ENCODE results near the gene PPP1R3E. TPM values are rescaled to one million over a fixed set of nuclear protein-coding genes. Genes with fewer than 3 reads are reported as not detected.
"Not testable (repeated sequence)": the region's sequence is repeated elsewhere in the genome, so short reads cannot be mapped to it uniquely, and the experiment has no call there.

PPP1R3E gene
- total and polyA plus RNA-seq, 2 of the 13 experiments (the other 11 are each of a cell fraction or from before 2014, with no cell fraction given), result 16.5 to 26.5 TPM

- H3K79me2 ChIP-seq (ENCODE audit: insufficient read depth, low read length); H3K9ac ChIP-seq (ENCODE audit: insufficient read depth, low read depth, low read length); CTCF ChIA-PET (ENCODE audit: low intra/inter-chr PET ratio, low total read pairs); H4K20me1 ChIP-seq (ENCODE audit: insufficient read depth, low read length); BruUV-seq (replicated peaks); intact Hi-C loops (cut with micrococcal nuclease; ENCODE audit: unreplicated experiment); DNase-seq (ENCODE audit: low spot score); H3K4me3 ChIP-seq (replicated peaks in 1 of 3; ENCODE audit: insufficient read depth in 1 of 3, low read depth in 2 of 3, low read length in 3 of 3); H3K9me3 ChIP-seq (ENCODE audit: low read length); H2AFZ ChIP-seq (ENCODE audit: low read length); H3K27me3 ChIP-seq (ENCODE audit: control insufficient read depth in 1 of 2, insufficient read depth in 2 of 2, low read length in 2 of 2); H3K36me3 ChIP-seq (replicated peaks in 1 of 2; ENCODE audit: control insufficient read depth in 1 of 2, insufficient read depth in 2 of 2, low read length in 2 of 2); POLR2A ChIA-PET; H3K27ac ChIP-seq (ENCODE audit: extremely low read length, insufficient read depth, low read length); H3K4me1 ChIP-seq (ENCODE audit: insufficient read depth, low read length); H3K4me2 ChIP-seq (ENCODE audit: low read depth, low read length); FAIRE-seq; ATAC-seq; TF ChIP-seq LCORL (CRISPR knock-in tag; IDR thresholded peaks at IDR 0.05): not testable (repeated sequence)
- WGBS (ENCODE audit: low lambda C conversion rate), result 44% methylated on average over 8 of the region's 8 CpGs
- 0 out of 2 replicates have a peak, but pooled peaks have one; percentile 36 for TF ChIP-seq LCORL (IDR thresholded peaks at IDR 0.05)
- in situ Hi-C loops (cut with HindIII; ENCODE audit: extremely low pct_ligation_motif_present, low pct_unique_long_range_greater_than_20kb), result loop anchor here (5.0 kb wide), 2 partner anchors 36 to 116 kb away; partner anchors contain the start of gene CMTM5
Observed at GRCh38 chr14:23260849-23261248, 41.8 kb downstream of the PPP1R3E start.

- Histone ChIP-seq H3K9me3 (ENCODE audit: low read length) (no peaks in the 10 kb centered on the region), H3K4me3 (replicated peaks in 1 of 3; ENCODE audit: insufficient read depth in 1 of 3, low read depth in 2 of 3, low read length in 3 of 3) (no peak overlapping the region), H3K4me2 (ENCODE audit: low read depth, low read length) (no peak overlapping the region), H4K20me1 (ENCODE audit: insufficient read depth, low read length) (no peaks in the 10 kb centered on the region), H3K36me3 (replicated peaks in 1 of 2; ENCODE audit: control insufficient read depth in 1 of 2, insufficient read depth in 2 of 2, low read length in 2 of 2) (no peaks in the 10 kb centered on the region), H3K27me3 (ENCODE audit: control insufficient read depth in 1 of 2, insufficient read depth in 2 of 2, low read length in 2 of 2) (peaks cover 0 to 3% of the 10 kb centered on the region in 2 experiments; a peak in 1 of 5 replicates), H3K9ac (ENCODE audit: insufficient read depth, low read depth, low read length) (no peak overlapping the region), H3K27ac (ENCODE audit: extremely low read length, insufficient read depth, low read length) (no peak overlapping the region), H3K4me1 (ENCODE audit: insufficient read depth, low read length) (no peaks in the 10 kb centered on the region), H3K79me2 (ENCODE audit: insufficient read depth, low read length) (no peaks in the 10 kb centered on the region), H2AFZ (ENCODE audit: low read length) (no peak overlapping the region)
- intact Hi-C loops (cut with micrococcal nuclease; ENCODE audit: unreplicated experiment), result no loop called here
- ChIA-PET CTCF (ENCODE audit: low intra/inter-chr PET ratio, low total read pairs) (no interaction called here), POLR2A (interaction anchor here (0.9 kb wide), 1 partner anchor 27 kb away, joined by 3 read pairs; no protein-coding TSS in a partner anchor)
- in situ Hi-C loops (cut with HindIII; ENCODE audit: extremely low pct_ligation_motif_present, low pct_unique_long_range_greater_than_20kb), result no loop called here
- ATAC-seq, result no peak
- DNase-seq (ENCODE audit: low spot score), result no peak
- FAIRE-seq, result no peak
- BruUV-seq (replicated peaks), result no TSS peak
- TF ChIP-seq ZNF33B (CRISPR knock-in tag; IDR thresholded peaks at IDR 0.05) (no peak), ZNF766 (CRISPR knock-in tag; IDR thresholded peaks at IDR 0.05; ENCODE audit: borderline replicate concordance) (no peak), SP5 (CRISPR knock-in tag; IDR thresholded peaks at IDR 0.05; ENCODE audit: borderline replicate concordance, low read depth) (no peak), JARID2 (CRISPR knock-in tag; IDR thresholded peaks at IDR 0.05; ENCODE audit: insufficient replicate concordance) (no peak), TGIF2 (CRISPR knock-in tag; IDR thresholded peaks at IDR 0.05) (no peak), ZNF784 (CRISPR knock-in tag; IDR thresholded peaks at IDR 0.05; ENCODE audit: borderline replicate concordance) (no peak), ARID5B (CRISPR knock-in tag; IDR thresholded peaks at IDR 0.05) (no peak), ZNF574 (CRISPR knock-in tag; IDR thresholded peaks at IDR 0.05) (no peak), ZBTB38 (CRISPR knock-in tag; IDR thresholded peaks at IDR 0.05) (no peak), ZNF850 (CRISPR knock-in tag; conservative IDR thresholded peaks at IDR 0.05) (no peak)
Observed at GRCh38 chr14:23259426-23259825, 43.2 kb downstream of the PPP1R3E start.
